HG03460 (cell line): ENCODE data around the gene NDUFS7.
"Not testable (repeated sequence)": the region's sequence is repeated elsewhere in the genome, so short reads cannot be mapped to it uniquely, and the experiment has no call there.

ENCODE experiments used
- ATAC-seq: cut with Tn5 transposase; IDR thresholded peaks from one replicate; pipeline ENCODE4 v1.9.1; 2021; ENCODE audit not compliant: unreplicated experiment

NDUFS7 gene

GRCh38 chr19:1417145-1417544 lies 33.4 kb downstream of the NDUFS7 start:
- ATAC-seq: no peak

- ATAC-seq: no peak
These were observed 34.2 kb downstream of the NDUFS7 start for GRCh38 chr19:1417681-1418495.

GRCh38 chr19:1418496-1418775 lies 34.7 kb downstream of the NDUFS7 start:
- no peak for ATAC-seq

GRCh38 chr19:1418951-1419738 lies 35.4 kb downstream of the NDUFS7 start:
- no peak for ATAC-seq

GRCh38 chr19:1420085-1420484 lies 36.4 kb downstream of the NDUFS7 start:
- ATAC-seq: not testable (repeated sequence)

GRCh38 chr19:1420590-1420989 lies 36.9 kb downstream of the NDUFS7 start:
- no peak for ATAC-seq

- ATAC-seq: no peak
These were observed 37.7 kb downstream of the NDUFS7 start for GRCh38 chr19:1421218-1421957.

- no peak for ATAC-seq
These were observed 38.2 kb downstream of the NDUFS7 start for GRCh38 chr19:1421958-1422305.

GRCh38 chr19:1422360-1422759 lies 38.7 kb downstream of the NDUFS7 start:
- ATAC-seq: no peak

GRCh38 chr19:1422943-1423342 lies 39.2 kb downstream of the NDUFS7 start:
- ATAC-seq: no peak

GRCh38 chr19:1423436-1424191 lies 39.9 kb downstream of the NDUFS7 start:
- ATAC-seq: no peak

- no peak for ATAC-seq
These were observed 40.7 kb downstream of the NDUFS7 start for GRCh38 chr19:1424192-1424955.

- ATAC-seq: no peak
These were observed 41.6 kb downstream of the NDUFS7 start for GRCh38 chr19:1425102-1425837.

GRCh38 chr19:1425902-1426301 lies 42.2 kb downstream of the NDUFS7 start:
- no peak for ATAC-seq

GRCh38 chr19:1426736-1427135 lies 43.0 kb downstream of the NDUFS7 start:
- no peak for ATAC-seq

- ATAC-seq: no peak
These were observed 43.7 kb downstream of the NDUFS7 start for GRCh38 chr19:1427221-1427920.

GRCh38 chr19:1428738-1429391 lies 45.2 kb downstream of the NDUFS7 start:
- ATAC-seq: no peak

GRCh38 chr19:1429750-1430149 lies 46.0 kb downstream of the NDUFS7 start:
- ATAC-seq: no peak

- ATAC-seq: no peak
These were observed 46.5 kb downstream of the NDUFS7 start for GRCh38 chr19:1430246-1430645.
